Hepatocyte (in vitro differentiated cells): Measurements from ENCODE around the gene AAMDC. TPM values are rescaled to one million over a fixed set of nuclear protein-coding genes. Genes with fewer than 3 reads are reported as not detected.

Experiments used
- DNase-seq: peaks from one replicate; pipeline ENCODE4 v3.0.0-alpha.2; 2016; ENCODE audit warnings: low spot score
- H2AFZ ChIP-seq: fragments of 200-600 bp; sonication (generic); 2 replicates; pipeline ENCODE4 v1.6.0; 2016; ENCODE audit warnings: antibody characterized with exemption, mild to moderate bottlenecking
- H3K27ac ChIP-seq: fragments of 200-600 bp; sonication (generic); 2 replicates; pipeline ENCODE4 v1.5.1; 2016; ENCODE audit warnings: mild to moderate bottlenecking
- H3K27me3 ChIP-seq: fragments of 200-600 bp; sonication (generic); 2 replicates; pipeline ENCODE4 v1.6.1; 2016
- H3K36me3 ChIP-seq: fragments of 200-600 bp; sonication (generic); replicated peaks from 2 replicates; pipeline ENCODE4 v1.5.1; 2016; ENCODE audit warnings: low read depth; ENCODE audit not compliant: insufficient read depth
- H3K4me1 ChIP-seq: fragments of 200-600 bp; sonication (generic); 2 replicates; pipeline ENCODE4 v1.5.1; 2016; ENCODE audit warnings: mild to moderate bottlenecking, moderate library complexity; ENCODE audit not compliant: insufficient read depth
- H3K4me2 ChIP-seq: fragments of 200-600 bp; sonication (generic); 2 replicates; pipeline ENCODE4 v1.6.0; 2016
- H3K4me3 ChIP-seq: fragments of 200-600 bp; sonication (generic); 2 replicates; pipeline ENCODE4 v1.5.1; 2016; ENCODE audit warnings: mild to moderate bottlenecking
- H3K79me2 ChIP-seq: fragments of 200-600 bp; sonication (generic); 2 replicates; pipeline ENCODE4 v1.6.0; 2017; ENCODE audit warnings: mild to moderate bottlenecking
- H3K9me2 ChIP-seq: fragments of 200-600 bp; sonication (generic); replicated peaks from 2 replicates; pipeline ENCODE4 v1.6.0; 2017; ENCODE audit warnings: mild to moderate bottlenecking; ENCODE audit not compliant: insufficient read depth
- H3K9me3 ChIP-seq: fragments of 200-600 bp; sonication (generic); 2 replicates; pipeline ENCODE4 v1.5.1; 2016; ENCODE audit warnings: low read depth, mild to moderate bottlenecking
- H4K20me1 ChIP-seq: fragments of 200-600 bp; sonication (generic); 2 replicates; pipeline ENCODE4 v1.6.0; 2016; ENCODE audit warnings: mild to moderate bottlenecking; ENCODE audit not compliant: insufficient read depth, poor library complexity, severe bottlenecking
- EZH2 ChIP-seq: fragments of 200-600 bp; sonication (generic); IDR thresholded peaks from 2 replicates; pipeline ENCODE4 v1.6.1; 2016; ENCODE audit warnings: antibody characterized with exemption, mild to moderate bottlenecking, borderline replicate concordance
- EZH2phosphoT487 ChIP-seq: fragments of 200-600 bp; sonication (generic); IDR thresholded peaks from one replicate; pipeline ENCODE4 v1.6.1; 2018; ENCODE audit warnings: antibody characterized with exemption, mild to moderate bottlenecking, low read depth, moderate library complexity; ENCODE audit not compliant: unreplicated experiment, severe bottlenecking
- WGBS: methylation state at CpG from one replicate; pipeline ENCODE4 v1.1.6; 2016; ENCODE audit warnings: low lambda C conversion rate; ENCODE audit errors: missing lambda C conversion rate; 5-methylcytosine and 5-hydroxymethylcytosine counted together
- polyA plus RNA-seq: library from polyadenylated mRNA; unstranded; fragments of >200 nt; fragmentation: Nextera tagmentation; extraction: Ambion mirVana; gene quantifications from 2 replicates; pipeline ENCODE4 v1.2.1, GENCODE V29; 2016
- total RNA-seq: library from RNA; depleted of rRNA; stranded (reverse); fragments of >200 nt; gene quantifications from 2 replicates; pipeline ENCODE4 v1.2.3, GENCODE V29; 2014
- TF ChIP-seq, protein P1 (sequence below): fragments of 200-600 bp; sonication (generic); IDR thresholded peaks from 2 replicates; pipeline ENCODE4 v1.5.1; 2016; ENCODE audit warnings: antibody characterized with exemption, mild to moderate bottlenecking; ENCODE audit not compliant: poor library complexity

The AAMDC gene
- total and polyA plus RNA-seq, 2 experiments from 2014 or later: 22.0 to 78.0 TPM

DNA sequence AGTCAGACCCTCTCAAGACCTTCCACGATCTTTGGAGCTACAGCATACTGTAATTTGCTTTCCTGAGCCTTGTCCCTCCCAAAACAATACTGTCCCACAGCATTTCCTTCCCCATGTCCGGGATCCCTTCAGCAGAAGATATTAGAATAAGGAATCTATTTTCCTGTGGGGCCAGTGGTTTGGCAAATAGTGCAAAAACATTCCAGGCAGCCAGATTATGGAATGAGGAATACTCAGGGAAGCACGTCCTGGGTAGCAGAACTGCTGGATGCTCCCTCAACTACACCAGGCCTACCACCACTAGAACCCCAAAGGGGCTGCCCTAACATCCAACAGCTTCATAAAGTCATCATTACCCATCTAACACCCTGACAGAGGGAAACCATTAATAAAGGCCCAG lies 61.5 kb downstream of the AAMDC start:
- WGBS: 94% methylated on average over 3 of the region's 3 CpGs

DNA sequence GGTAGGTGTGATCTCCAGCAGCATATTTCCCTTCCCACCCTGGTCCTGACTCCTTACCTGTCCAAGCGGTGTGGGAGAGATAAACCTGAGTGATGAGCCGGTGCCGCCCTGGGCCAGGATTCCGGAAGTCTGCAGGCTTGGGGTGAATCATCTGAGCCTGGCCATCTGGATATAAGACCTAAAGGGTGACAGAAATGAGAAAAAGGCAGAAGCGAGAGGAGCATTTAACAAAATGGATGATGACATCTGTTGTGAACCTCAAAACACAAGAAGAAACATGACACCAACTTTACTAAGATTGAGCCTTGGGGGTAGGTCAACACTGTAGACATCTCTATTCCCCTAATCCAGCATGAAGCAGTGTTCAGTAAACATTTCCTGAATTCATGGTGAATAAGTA lies 62.8 kb downstream of the AAMDC start:
- no peak overlapping the region for H3K27ac ChIP-seq
- no peak for DNase-seq
- H3K9me3 ChIP-seq: no peaks in the 10 kb centered on the region
- no peaks in the 10 kb centered on the region for H3K79me2 ChIP-seq
- H2AFZ ChIP-seq: no peak overlapping the region
- 84% methylated on average over 5 of the region's 5 CpGs for WGBS
- no peak overlapping the region for H3K4me3 ChIP-seq
- TF ChIP-seq EZH2 (no peak), EZH2phosphoT487 (no peak)
- TF ChIP-seq, protein P1, sequence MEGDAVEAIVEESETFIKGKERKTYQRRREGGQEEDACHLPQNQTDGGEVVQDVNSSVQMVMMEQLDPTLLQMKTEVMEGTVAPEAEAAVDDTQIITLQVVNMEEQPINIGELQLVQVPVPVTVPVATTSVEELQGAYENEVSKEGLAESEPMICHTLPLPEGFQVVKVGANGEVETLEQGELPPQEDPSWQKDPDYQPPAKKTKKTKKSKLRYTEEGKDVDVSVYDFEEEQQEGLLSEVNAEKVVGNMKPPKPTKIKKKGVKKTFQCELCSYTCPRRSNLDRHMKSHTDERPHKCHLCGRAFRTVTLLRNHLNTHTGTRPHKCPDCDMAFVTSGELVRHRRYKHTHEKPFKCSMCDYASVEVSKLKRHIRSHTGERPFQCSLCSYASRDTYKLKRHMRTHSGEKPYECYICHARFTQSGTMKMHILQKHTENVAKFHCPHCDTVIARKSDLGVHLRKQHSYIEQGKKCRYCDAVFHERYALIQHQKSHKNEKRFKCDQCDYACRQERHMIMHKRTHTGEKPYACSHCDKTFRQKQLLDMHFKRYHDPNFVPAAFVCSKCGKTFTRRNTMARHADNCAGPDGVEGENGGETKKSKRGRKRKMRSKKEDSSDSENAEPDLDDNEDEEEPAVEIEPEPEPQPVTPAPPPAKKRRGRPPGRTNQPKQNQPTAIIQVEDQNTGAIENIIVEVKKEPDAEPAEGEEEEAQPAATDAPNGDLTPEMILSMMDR: no peak
- no peaks in the 10 kb centered on the region for H3K36me3 ChIP-seq
- no peak overlapping the region for H3K4me2 ChIP-seq
- no peaks in the 10 kb centered on the region for H3K27me3 ChIP-seq
- H4K20me1 ChIP-seq: no peaks in the 10 kb centered on the region
- H3K4me1 ChIP-seq: no peaks in the 10 kb centered on the region
- H3K9me2 ChIP-seq: no peaks in the 10 kb centered on the region

More for the DNA sequence above, 61.5 kb downstream of the AAMDC start:
- Histone ChIP-seq H3K9me2 (no peaks in the 10 kb centered on the region), H4K20me1 (no peaks in the 10 kb centered on the region), H3K4me1 (no peaks in the 10 kb centered on the region), H3K4me3 (no peak overlapping the region), H3K36me3 (no peaks in the 10 kb centered on the region), H3K27ac (no peak overlapping the region), H3K9me3 (no peaks in the 10 kb centered on the region), H3K4me2 (no peak overlapping the region), H3K79me2 (no peaks in the 10 kb centered on the region), H2AFZ (no peak overlapping the region), H3K27me3 (no peaks in the 10 kb centered on the region)
- TF ChIP-seq EZH2phosphoT487 (no peak), EZH2 (no peak)
- TF ChIP-seq, protein P1: no peak
- no peak for DNase-seq

DNA sequence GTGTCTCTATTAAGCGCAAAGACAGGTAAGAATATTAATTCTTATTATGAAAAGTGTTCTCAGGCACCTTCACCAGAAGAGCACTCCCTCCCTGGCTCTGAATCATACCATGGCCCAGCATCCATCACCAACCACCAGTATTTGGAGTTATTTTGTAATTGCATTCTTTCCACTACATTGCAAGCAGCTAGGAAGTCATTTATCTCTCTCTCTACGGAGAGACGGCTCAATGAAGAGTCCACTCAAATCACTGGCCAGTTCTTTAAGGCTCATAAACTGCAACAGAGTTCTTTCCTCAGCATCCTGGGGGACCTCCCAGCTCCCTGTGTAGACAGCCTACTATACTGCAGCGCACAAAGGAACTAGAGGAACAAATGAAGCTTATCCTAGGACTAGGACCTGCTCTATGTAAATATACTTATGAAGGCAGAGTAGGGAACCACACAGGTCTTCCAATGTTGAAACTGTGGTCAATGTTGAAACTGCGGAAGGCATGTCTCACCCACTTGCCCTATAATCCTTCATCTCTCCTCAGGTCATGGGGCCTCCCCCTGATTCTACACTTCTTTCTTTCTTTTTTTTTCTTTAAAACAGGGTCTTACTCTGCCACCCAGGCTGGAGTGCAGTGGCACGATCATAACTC lies 63.4 kb downstream of the AAMDC start:
- Histone ChIP-seq H3K9me2 (no peaks in the 10 kb centered on the region), H3K4me3 (no peak overlapping the region), H3K27ac (no peak overlapping the region)

More for the DNA sequence above, 63.4 kb downstream of the AAMDC start:
- Histone ChIP-seq H3K27me3 (no peaks in the 10 kb centered on the region), H3K36me3 (no peaks in the 10 kb centered on the region), H4K20me1 (no peaks in the 10 kb centered on the region), H3K9me3 (no peaks in the 10 kb centered on the region), H3K4me2 (no peak overlapping the region), H3K79me2 (no peaks in the 10 kb centered on the region), H2AFZ (no peak overlapping the region), H3K4me1 (no peaks in the 10 kb centered on the region)
- 73% methylated on average over 6 of the region's 6 CpGs for WGBS
- TF ChIP-seq, protein P1: no peak
- TF ChIP-seq EZH2phosphoT487 (no peak), EZH2 (no peak)
- peak; percentile 9 for DNase-seq
